H1 (cell line): ENCODE data around the gene MLANA. TPM values are rescaled to one million over a fixed set of nuclear protein-coding genes. Genes with fewer than 3 reads are reported as not detected.

ENCODE experiments used
- POLR2A ChIP-seq, 2 experiments: IDR thresholded peaks; 1 replicate in 1 of 2; 2 replicates in 1 of 2; pipeline ENCODE4 v1.6.1; 2011; ENCODE audit warnings: low read depth in 2 of 2, low read length in 2 of 2, mild to moderate bottlenecking in 2 of 2; ENCODE audit errors: control extremely low read depth in 1 of 2
- polyA plus RNA-seq, 7 experiments: library from polyadenylated mRNA; depleted of rRNA in 3 of 7; stranded (reverse) in 5 of 7; unstranded in 2 of 7; fragments of >200 nt in 5 of 7; fragments of 200-250 nt in 2 of 7; gene quantifications; 1 replicate in 5 of 7; 2 replicates in 1 of 7; 4 replicates in 1 of 7; pipeline versions ENCODE4 v1.2.1 to v1.2.3, GENCODE V29; 2011 to 2013; ENCODE audit warnings: missing spikeins in 2 of 7, mixed read lengths in 2 of 7
- total RNA-seq: library from RNA; stranded (reverse); fragmentation: NEBNext Ultra II Directional; extraction: Animal tissue kit (Norgen Biotek cat#: 25700); gene quantifications from 2 replicates; pipeline ENCODE4 v1.2.1, GENCODE V29; 2021
- TF ChIP-seq, protein P1 (sequence below): fragments of 300-600 bp; sonication (generic); IDR thresholded peaks from 2 replicates; pipeline ENCODE4 v1.7.1; 2012; ENCODE audit warnings: low read length, moderate library complexity, mild to moderate bottlenecking, inconsistent platforms; ENCODE audit not compliant: insufficient replicate concordance

The MLANA gene
- total and polyA plus RNA-seq, 2 of the 8 experiments (the other 6 are each of a cell fraction or from before 2014, with no cell fraction given) = not detected

DNA sequence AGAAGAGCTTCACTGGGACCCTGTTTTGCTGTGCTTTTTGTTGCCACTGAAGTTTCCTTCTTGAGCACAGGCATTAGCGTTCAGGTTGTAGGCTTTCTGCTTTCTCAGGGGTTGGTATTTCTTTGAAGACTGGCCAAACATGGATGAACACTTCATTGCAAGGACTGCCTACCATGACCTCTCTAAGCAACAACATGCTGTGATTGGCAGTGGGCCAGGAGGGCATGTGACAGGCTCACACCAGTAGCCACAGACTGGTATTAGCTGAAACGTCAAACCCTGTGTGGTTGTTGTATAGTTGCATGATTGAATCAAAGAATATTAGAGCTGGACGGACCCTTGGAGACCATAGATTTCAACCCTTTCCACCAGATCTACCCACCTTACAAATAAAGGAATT is 20.0 kb upstream of the MLANA start (continued):
- TF ChIP-seq, protein P1, sequence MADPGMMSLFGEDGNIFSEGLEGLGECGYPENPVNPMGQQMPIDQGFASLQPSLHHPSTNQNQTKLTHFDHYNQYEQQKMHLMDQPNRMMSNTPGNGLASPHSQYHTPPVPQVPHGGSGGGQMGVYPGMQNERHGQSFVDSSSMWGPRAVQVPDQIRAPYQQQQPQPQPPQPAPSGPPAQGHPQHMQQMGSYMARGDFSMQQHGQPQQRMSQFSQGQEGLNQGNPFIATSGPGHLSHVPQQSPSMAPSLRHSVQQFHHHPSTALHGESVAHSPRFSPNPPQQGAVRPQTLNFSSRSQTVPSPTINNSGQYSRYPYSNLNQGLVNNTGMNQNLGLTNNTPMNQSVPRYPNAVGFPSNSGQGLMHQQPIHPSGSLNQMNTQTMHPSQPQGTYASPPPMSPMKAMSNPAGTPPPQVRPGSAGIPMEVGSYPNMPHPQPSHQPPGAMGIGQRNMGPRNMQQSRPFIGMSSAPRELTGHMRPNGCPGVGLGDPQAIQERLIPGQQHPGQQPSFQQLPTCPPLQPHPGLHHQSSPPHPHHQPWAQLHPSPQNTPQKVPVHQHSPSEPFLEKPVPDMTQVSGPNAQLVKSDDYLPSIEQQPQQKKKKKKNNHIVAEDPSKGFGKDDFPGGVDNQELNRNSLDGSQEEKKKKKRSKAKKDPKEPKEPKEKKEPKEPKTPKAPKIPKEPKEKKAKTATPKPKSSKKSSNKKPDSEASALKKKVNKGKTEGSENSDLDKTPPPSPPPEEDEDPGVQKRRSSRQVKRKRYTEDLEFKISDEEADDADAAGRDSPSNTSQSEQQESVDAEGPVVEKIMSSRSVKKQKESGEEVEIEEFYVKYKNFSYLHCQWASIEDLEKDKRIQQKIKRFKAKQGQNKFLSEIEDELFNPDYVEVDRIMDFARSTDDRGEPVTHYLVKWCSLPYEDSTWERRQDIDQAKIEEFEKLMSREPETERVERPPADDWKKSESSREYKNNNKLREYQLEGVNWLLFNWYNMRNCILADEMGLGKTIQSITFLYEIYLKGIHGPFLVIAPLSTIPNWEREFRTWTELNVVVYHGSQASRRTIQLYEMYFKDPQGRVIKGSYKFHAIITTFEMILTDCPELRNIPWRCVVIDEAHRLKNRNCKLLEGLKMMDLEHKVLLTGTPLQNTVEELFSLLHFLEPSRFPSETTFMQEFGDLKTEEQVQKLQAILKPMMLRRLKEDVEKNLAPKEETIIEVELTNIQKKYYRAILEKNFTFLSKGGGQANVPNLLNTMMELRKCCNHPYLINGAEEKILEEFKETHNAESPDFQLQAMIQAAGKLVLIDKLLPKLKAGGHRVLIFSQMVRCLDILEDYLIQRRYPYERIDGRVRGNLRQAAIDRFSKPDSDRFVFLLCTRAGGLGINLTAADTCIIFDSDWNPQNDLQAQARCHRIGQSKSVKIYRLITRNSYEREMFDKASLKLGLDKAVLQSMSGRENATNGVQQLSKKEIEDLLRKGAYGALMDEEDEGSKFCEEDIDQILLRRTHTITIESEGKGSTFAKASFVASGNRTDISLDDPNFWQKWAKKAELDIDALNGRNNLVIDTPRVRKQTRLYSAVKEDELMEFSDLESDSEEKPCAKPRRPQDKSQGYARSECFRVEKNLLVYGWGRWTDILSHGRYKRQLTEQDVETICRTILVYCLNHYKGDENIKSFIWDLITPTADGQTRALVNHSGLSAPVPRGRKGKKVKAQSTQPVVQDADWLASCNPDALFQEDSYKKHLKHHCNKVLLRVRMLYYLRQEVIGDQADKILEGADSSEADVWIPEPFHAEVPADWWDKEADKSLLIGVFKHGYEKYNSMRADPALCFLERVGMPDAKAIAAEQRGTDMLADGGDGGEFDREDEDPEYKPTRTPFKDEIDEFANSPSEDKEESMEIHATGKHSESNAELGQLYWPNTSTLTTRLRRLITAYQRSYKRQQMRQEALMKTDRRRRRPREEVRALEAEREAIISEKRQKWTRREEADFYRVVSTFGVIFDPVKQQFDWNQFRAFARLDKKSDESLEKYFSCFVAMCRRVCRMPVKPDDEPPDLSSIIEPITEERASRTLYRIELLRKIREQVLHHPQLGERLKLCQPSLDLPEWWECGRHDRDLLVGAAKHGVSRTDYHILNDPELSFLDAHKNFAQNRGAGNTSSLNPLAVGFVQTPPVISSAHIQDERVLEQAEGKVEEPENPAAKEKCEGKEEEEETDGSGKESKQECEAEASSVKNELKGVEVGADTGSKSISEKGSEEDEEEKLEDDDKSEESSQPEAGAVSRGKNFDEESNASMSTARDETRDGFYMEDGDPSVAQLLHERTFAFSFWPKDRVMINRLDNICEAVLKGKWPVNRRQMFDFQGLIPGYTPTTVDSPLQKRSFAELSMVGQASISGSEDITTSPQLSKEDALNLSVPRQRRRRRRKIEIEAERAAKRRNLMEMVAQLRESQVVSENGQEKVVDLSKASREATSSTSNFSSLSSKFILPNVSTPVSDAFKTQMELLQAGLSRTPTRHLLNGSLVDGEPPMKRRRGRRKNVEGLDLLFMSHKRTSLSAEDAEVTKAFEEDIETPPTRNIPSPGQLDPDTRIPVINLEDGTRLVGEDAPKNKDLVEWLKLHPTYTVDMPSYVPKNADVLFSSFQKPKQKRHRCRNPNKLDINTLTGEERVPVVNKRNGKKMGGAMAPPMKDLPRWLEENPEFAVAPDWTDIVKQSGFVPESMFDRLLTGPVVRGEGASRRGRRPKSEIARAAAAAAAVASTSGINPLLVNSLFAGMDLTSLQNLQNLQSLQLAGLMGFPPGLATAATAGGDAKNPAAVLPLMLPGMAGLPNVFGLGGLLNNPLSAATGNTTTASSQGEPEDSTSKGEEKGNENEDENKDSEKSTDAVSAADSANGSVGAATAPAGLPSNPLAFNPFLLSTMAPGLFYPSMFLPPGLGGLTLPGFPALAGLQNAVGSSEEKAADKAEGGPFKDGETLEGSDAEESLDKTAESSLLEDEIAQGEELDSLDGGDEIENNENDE = no peak
- no peak for TF ChIP-seq POLR2A (IDR thresholded peaks at IDR 0.05; ENCODE audit: control extremely low read depth in 1 of 2, low read depth in 2 of 2, low read length in 2 of 2)
